Stimulated activated CD4-positive, alpha-beta T cell treated with anti-CD3 and anti-CD28 coated beads, Interleukin-15, amount 100 ng/mL, for 24 hours (primary cell): ENCODE results near the gene UBE2Z.

ENCODE experiments used
- DNase-seq: peaks from one replicate; pipeline ENCODE4 v3.0.0-alpha.2; 2020

Gene UBE2Z

GRCh38 chr17:48961516-48962233 lies 53.5 kb downstream of the UBE2Z start:
- no peak for DNase-seq

- no peak for DNase-seq
Measured at GRCh38 chr17:48970224-48970623, 62.0 kb downstream of the UBE2Z start.

GRCh38 chr17:48970865-48971687 lies 62.9 kb downstream of the UBE2Z start:
- DNase-seq: no peak

DNA sequence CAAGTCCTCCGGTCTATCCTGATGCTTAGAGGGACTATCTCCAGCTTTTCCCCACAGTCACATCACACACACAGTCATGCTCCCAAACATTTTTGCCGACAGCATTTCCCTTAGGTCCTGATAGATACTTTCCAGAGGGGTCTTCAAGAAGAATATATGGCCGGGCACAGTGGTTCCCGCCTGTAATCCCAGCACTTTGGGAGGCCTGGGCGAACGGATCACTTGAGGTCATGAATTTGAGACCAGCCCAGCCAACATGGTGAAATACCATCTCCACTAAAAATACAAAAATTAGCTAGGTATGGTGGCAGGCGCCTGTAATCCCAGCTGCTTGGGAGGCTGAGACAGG lies 64.5 kb downstream of the UBE2Z start:
- no peak for DNase-seq

DNA sequence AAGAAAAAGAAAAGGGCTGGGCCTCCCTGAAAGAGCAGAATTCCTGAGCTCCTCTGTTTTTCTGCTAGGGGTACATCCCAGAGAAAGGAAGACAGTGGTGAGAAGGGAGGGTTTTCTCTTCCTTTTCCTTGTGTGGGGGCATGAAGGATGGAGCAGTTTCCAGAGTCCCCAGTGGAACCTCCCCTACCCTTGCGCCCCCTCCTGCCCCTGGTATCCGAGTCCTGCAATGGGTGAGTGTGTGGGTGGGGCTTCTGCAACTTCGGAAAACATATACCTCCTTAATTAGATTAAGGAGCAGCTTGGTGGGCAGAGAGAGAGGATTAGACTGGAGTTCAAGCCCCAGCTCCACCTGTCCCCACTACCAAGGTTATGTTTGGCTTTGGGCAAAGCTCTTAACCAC lies 65.6 kb downstream of the UBE2Z start:
- DNase-seq: no peak
